ENCODE measurements around the gene PLCL2. TPM values are rescaled to one million over a fixed set of nuclear protein-coding genes. Genes with fewer than 3 reads are reported as not detected.

The PLCL2 gene
- total and polyA plus RNA-seq, 2 donors (not counting 1 experiment from before 2014, with no cell fraction given) = 4.0 to 11.9 TPM

- Histone ChIP-seq H3K9me3 (ENCODE audit: control insufficient read depth, insufficient read depth, low read depth, low read length) (no peaks in the 10 kb centered on the region), H3K4me2 (ENCODE audit: extremely low read depth, insufficient read depth, low read length) (no peak overlapping the region), H4K20me1 (ENCODE audit: control insufficient read depth, extremely low read depth, insufficient read depth, low read length) (no peaks in the 10 kb centered on the region), H3K36me3 (ENCODE audit: control insufficient read depth, insufficient read depth, low read length) (no peaks in the 10 kb centered on the region), H3K9ac (ENCODE audit: insufficient read depth, low read length) (no peak overlapping the region), H3K79me2 (ENCODE audit: control insufficient read depth, insufficient read depth, low read length) (no peaks in the 10 kb centered on the region), H2AFZ (ENCODE audit: low read length) (no peak overlapping the region), H3K4me3 (replicated peaks in 1 of 4; ENCODE audit: control extremely low read depth in 1 of 4, insufficient read depth in 1 of 4, low read depth in 3 of 4, low read length in 4 of 4) (no peak overlapping the region), H3K27ac (ENCODE audit: insufficient read depth, low read length) (no peak overlapping the region), H3K4me1 (ENCODE audit: control insufficient read depth, extremely low read depth, insufficient read depth, low read length) (peaks cover 4% of the 10 kb centered on the region), H3K27me3 (ENCODE audit: control insufficient read depth, insufficient read depth, low read length) (no peaks in the 10 kb centered on the region)
- TF ChIP-seq CTCF (conservative IDR thresholded peaks at IDR 0.05 in 1 of 2, IDR thresholded peaks at IDR 0.05 in 1 of 2; ENCODE audit: low read depth in 1 of 2, low read length in 2 of 2) = no peak
- no peak for TF ChIP-seq EZH2 (IDR thresholded peaks at IDR 0.05; ENCODE audit: low read length, missing control alignments)
- no peak for DNase-seq (ENCODE audit: low read depth in 2 of 2)
These were observed 110.2 kb downstream of the PLCL2 start for GRCh38 chr3:16994854-16995525.

GRCh38 chr3:16995601-16996000, 110.8 kb downstream of the PLCL2 start:
- Histone ChIP-seq H3K4me2 (ENCODE audit: extremely low read depth, insufficient read depth, low read length) (no peak overlapping the region), H3K27me3 (ENCODE audit: control insufficient read depth, insufficient read depth, low read length) (no peaks in the 10 kb centered on the region), H3K79me2 (ENCODE audit: control insufficient read depth, insufficient read depth, low read length) (no peaks in the 10 kb centered on the region)

More at GRCh38 chr3:16995601-16996000, 110.8 kb downstream of the PLCL2 start:
- Histone ChIP-seq H3K4me3 (replicated peaks in 1 of 4; ENCODE audit: control extremely low read depth in 1 of 4, insufficient read depth in 1 of 4, low read depth in 3 of 4, low read length in 4 of 4) (no peak overlapping the region), H3K9me3 (ENCODE audit: control insufficient read depth, insufficient read depth, low read depth, low read length) (no peaks in the 10 kb centered on the region), H3K4me1 (ENCODE audit: control insufficient read depth, extremely low read depth, insufficient read depth, low read length) (peaks cover 4% of the 10 kb centered on the region), H2AFZ (ENCODE audit: low read length) (no peak overlapping the region), H3K27ac (ENCODE audit: insufficient read depth, low read length) (no peak overlapping the region), H3K9ac (ENCODE audit: insufficient read depth, low read length) (no peak overlapping the region), H4K20me1 (ENCODE audit: control insufficient read depth, extremely low read depth, insufficient read depth, low read length) (no peaks in the 10 kb centered on the region), H3K36me3 (ENCODE audit: control insufficient read depth, insufficient read depth, low read length) (no peaks in the 10 kb centered on the region)
- DNase-seq (ENCODE audit: low read depth in 2 of 2) = no peak
- TF ChIP-seq CTCF (conservative IDR thresholded peaks at IDR 0.05 in 1 of 2, IDR thresholded peaks at IDR 0.05 in 1 of 2; ENCODE audit: low read depth in 1 of 2, low read length in 2 of 2) (no peak), EZH2 (IDR thresholded peaks at IDR 0.05; ENCODE audit: low read length, missing control alignments) (no peak)
